ENCODE results near the gene UBE2QL1. TPM values are rescaled to one million over a fixed set of nuclear protein-coding genes. Genes with fewer than 3 reads are reported as not detected.

Gene UBE2QL1
- not detected in 2 replicates for total RNA-seq

GRCh38 chr5:6448622-6449464 is at the start of gene UBE2QL1:
UBE2QL1 (plus strand) TSS chr5:6448859; CDS start chr5:6448894, 35 bp downstream.

Other genes starting within 250 kb of the UBE2QL1 start
- gene MED10, start 70.3 kb upstream of the UBE2QL1 start, total RNA-seq = 23.7 and 27.7 TPM in 2 replicates
- gene NSUN2, start 184.2 kb downstream of the UBE2QL1 start, total RNA-seq = 21.8 and 23.2 TPM in 2 replicates
- gene SRD5A1, start 184.6 kb downstream of the UBE2QL1 start, total RNA-seq = 20.7 and 23.4 TPM in 2 replicates